GM18526 (cell line): ENCODE results near the gene ACSS2.

ENCODE experiments used
- POLR2A ChIP-seq: IDR thresholded peaks from 3 replicates; pipeline ENCODE4 v1.6.1; 2011; ENCODE audit not compliant: insufficient read length; ENCODE audit errors: extremely low read depth

The ACSS2 gene

DNA sequence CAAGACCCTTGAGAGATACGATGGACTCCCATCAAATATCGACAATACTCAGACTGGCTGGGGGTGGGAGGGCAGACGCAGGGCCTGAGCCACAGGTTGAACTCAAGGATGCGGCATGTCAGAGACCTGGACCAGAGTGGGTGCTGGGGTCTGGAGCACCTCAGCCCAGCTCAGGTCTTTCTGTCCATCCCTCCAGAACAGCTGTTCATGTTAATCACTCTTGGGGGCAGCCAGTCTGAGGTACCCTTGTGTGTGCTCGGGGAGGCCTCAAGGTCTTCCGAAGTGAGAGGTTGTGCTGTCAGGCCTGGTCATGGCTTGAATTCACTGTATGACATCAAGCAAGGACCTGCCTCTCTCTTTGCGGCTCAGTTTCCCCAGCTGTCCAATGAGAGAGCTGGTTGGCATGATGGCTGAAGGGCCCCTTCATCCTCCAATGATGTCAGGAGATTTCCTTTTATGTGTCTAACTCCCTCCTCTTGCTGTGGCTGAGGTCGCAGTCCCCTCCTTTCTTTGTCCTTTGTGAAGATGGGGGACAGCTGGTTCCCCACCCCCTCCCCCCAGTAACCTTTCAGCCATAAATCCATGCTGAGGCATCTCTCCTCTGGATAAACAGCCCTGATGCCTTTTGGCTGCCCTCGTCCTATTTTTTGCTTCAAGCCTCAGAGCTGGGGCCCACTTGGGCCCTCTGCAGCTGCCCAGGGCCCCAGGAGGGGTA lies 94.6 kb downstream of the ACSS2 start:
- no peak for TF ChIP-seq POLR2A

DNA sequence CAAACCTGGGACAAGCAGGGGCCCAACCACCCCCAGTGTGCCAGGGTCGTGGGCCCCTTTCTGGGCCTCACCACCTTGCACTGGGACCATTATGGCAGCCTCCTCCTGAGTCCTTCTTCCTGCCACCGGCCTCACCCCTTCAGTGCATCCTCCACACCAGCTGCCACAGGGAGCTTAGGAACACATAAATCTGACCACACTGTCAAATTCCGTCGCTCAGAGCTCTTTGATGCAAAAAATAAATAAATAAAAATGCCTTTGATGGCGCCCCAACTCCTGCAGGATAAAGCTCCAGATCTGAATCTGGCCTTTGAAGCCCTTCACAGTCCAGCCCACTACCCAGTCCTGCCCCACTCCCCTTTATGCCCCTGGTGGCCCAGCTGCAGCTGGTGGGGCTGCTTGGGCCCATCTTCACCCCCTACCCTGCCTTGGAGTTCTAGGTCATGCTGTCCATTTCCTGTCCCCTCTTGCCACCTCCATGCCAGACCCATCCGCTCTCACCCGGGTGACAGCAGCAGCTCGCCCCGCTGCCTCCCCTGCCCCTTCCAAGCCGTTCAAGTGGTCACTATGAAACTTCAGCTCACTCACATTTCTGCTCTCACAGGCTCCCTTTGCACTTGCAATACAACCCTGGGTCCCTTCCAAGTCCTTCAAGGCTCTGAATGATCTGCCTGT lies 95.3 kb downstream of the ACSS2 start:
- no peak for TF ChIP-seq POLR2A

DNA sequence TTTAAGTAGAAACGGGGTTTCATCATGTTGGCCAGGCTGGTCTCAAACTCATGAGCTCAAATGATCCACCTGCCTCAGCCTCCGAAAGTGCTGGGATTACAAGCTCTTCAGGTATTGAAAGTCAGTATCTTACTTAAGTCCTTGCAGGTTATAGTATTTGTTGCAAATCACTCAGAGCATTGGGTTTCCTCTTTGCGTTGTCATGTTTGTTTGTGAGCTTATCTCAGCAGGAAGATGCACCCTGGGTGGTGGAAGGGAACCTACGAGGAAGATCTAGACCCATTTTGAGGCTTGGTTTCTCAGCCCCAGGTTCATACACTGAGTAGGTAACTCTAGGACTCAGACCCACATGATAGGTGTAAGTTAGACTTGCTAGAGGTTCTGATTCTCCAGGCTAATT lies 97.8 kb downstream of the ACSS2 start:
- TF ChIP-seq POLR2A = no peak

DNA sequence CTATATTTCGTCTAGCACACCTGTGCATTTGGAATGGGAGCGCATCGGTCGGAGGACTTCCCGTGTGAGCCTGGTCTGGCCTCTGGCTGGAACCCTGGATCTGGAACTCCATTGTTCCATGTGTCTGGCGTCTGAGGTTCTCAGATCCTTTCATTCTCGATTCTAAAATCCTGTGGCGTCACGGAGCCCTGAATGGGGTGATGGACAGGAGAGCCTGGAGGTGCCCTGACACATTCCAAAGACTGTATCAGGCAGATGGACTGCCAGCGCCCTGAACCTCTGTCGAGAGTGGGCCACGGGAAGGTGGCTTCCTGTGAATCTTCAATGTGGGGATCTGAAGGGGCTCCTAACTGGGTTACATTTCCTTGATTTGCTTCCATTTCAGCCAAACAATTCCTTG lies 99.9 kb downstream of the ACSS2 start:
- no peak for TF ChIP-seq POLR2A
